ENCODE measurements around the gene ITGA2.

- TF ChIP-seq POLR2AphosphoS5 (IDR thresholded peaks at IDR 0.05; ENCODE audit: low read depth, low read length) = no peak
- TF ChIP-seq CTCF (IDR thresholded peaks at IDR 0.05 in 2 of 3, conservative IDR thresholded peaks at IDR 0.05 in 1 of 3; ENCODE audit: borderline replicate concordance in 1 of 3, insufficient read depth in 1 of 3, low read depth in 2 of 3, low read length in 2 of 3) = no peak
- no peak for TF ChIP-seq POLR2A (IDR thresholded peaks at IDR 0.05; ENCODE audit: borderline replicate concordance, extremely low read depth, insufficient read depth, insufficient read length)
- no peak for TF ChIP-seq YY1 (IDR thresholded peaks at IDR 0.05; ENCODE audit: extremely low read depth, insufficient replicate concordance, low read depth, low read length)
- no peak for TF ChIP-seq EZH2 (IDR thresholded peaks at IDR 0.05)
- no peak for TF ChIP-seq EZH2phosphoT487 (IDR thresholded peaks at IDR 0.05; ENCODE audit: borderline replicate concordance)
- no peak for TF ChIP-seq RAD21 (IDR thresholded peaks at IDR 0.05; ENCODE audit: low read depth)
- no peak for TF ChIP-seq JUND (IDR thresholded peaks at IDR 0.05)
- TF ChIP-seq MAX (IDR thresholded peaks at IDR 0.05) = no peak
- no peak for TF ChIP-seq CEBPB (IDR thresholded peaks at IDR 0.05; ENCODE audit: low read depth)
- no peak for TF ChIP-seq ZNF274 (IDR thresholded peaks at IDR 0.05; ENCODE audit: low read depth, low read length)
Measured at GRCh38 chr5:53111139-53111538, 122.0 kb downstream of the ITGA2 start.
